CD4-positive, alpha-beta T cell (primary cell): Measurements from ENCODE around the gene OR2F1. TPM values are rescaled to one million over a fixed set of nuclear protein-coding genes. Genes with fewer than 3 reads are reported as not detected.

Experiments used
- ATAC-seq: fragments of 200-7000 bp; cut with Tn5 transposase; one replicate; pipeline ENCODE4 v1.10.0; 2022; ENCODE audit warnings: mild to moderate bottlenecking; ENCODE audit not compliant: poor library complexity
- CTCF ChIA-PET: fragments of 350-600 bp; sonication (Branson Sonifier 250); formaldehyde crosslinking; loops from one replicate; lab custom pipeline; 2021; ENCODE audit warnings: antibody characterized with exemption, inconsistent platforms; lab: Charles Lee
- POLR2A ChIA-PET: fragments of 350-600 bp; sonication (Branson Sonifier 250); formaldehyde crosslinking; loops from one replicate; lab custom pipeline; 2021; ENCODE audit warnings: antibody characterized with exemption, inconsistent platforms; lab: Charles Lee
- DNase-seq, 14 experiments: peaks; one replicate each; pipeline ENCODE4 v3.0.0-alpha.2; 2013 to 2020; ENCODE audit warnings: mixed read lengths in 2 of 14
- H3K27ac ChIP-seq, 2 donors: one replicate each; pipeline versions ENCODE4 v1.5.1 to v1.7.0; 2013; ENCODE audit warnings: low read length in 2 of 2, low read depth in 1 of 2, mild to moderate bottlenecking in 1 of 2
- H3K27me3 ChIP-seq, 2 experiments: 1 replicate in 1 of 2; 2 replicates in 1 of 2; pipeline versions ENCODE4 v1.6.1 to v1.7.0; 2013; ENCODE audit warnings: low read length in 2 of 2, control low read depth in 1 of 2, mild to moderate bottlenecking in 1 of 2, moderate library complexity in 1 of 2; ENCODE audit not compliant: insufficient read depth in 2 of 2, control insufficient read depth in 1 of 2
- H3K36me3 ChIP-seq: one replicate; pipeline ENCODE4 v1.6.1; 2013; ENCODE audit warnings: low read length, control low read depth; ENCODE audit not compliant: insufficient read depth
- H3K4me1 ChIP-seq: one replicate; pipeline ENCODE4 v1.6.1; 2013; ENCODE audit warnings: low read length, control low read depth; ENCODE audit not compliant: insufficient read depth
- H3K4me3 ChIP-seq: one replicate; pipeline ENCODE4 v1.5.1; 2013; ENCODE audit warnings: mild to moderate bottlenecking, low read length, moderate library complexity
- H3K9me3 ChIP-seq, 2 experiments: 1 replicate in 1 of 2; 2 replicates in 1 of 2; pipeline versions ENCODE4 v1.6.1 to v1.7.0; 2013; ENCODE audit warnings: low read length in 2 of 2, mild to moderate bottlenecking in 2 of 2, control low read depth in 1 of 2, moderate library complexity in 1 of 2; ENCODE audit not compliant: control insufficient read depth in 1 of 2, insufficient read depth in 1 of 2
- H3K27ac Mint-ChIP-seq: one replicate; pipeline ENCODE4 v1.8.0; 2020; ENCODE audit warnings: mixed read lengths
- H3K27me3 Mint-ChIP-seq: one replicate; pipeline ENCODE4 v1.8.0; 2021; ENCODE audit warnings: mixed read lengths
- H3K36me3 Mint-ChIP-seq: one replicate; pipeline ENCODE4 v1.8.0; 2021; ENCODE audit warnings: low read depth, mixed read lengths
- H3K4me1 Mint-ChIP-seq: one replicate; pipeline ENCODE4 v1.8.0; 2021; ENCODE audit warnings: low read depth, mixed read lengths
- H3K4me3 Mint-ChIP-seq: one replicate; pipeline ENCODE4 v1.8.0; 2020; ENCODE audit warnings: mild to moderate bottlenecking, mixed read lengths
- H3K9me3 Mint-ChIP-seq: one replicate; pipeline ENCODE4 v1.8.0; 2020; ENCODE audit warnings: mixed read lengths
- CTCF ChIP-seq: fragments of 200-600 bp; IDR thresholded peaks from one replicate; pipeline ENCODE4 v1.8.0; 2022; ENCODE audit warnings: antibody characterized with exemption, mild to moderate bottlenecking
- intact Hi-C, 2 experiments: fragments of 100-400 bp; cut with DNase I in 1 of 2; cut with micrococcal nuclease in 1 of 2; formaldehyde crosslinking; loops; one replicate each; pipeline versions ENCODE4 v1.15.1 to v1.9.0; 2023 to 2025; cut with DNase I, micrococcal nuclease
- total RNA-seq, 174 experiments: library from RNA in 2 of 174; stranded (reverse) in 2 of 174; gene quantifications; one replicate each; pipeline ENCODE4 v1.2.3 and lab custom pipeline; 2021 to 2026

The OR2F1 gene
- total RNA-seq, 2 experiments from 2014 or later = not detected

DNA sequence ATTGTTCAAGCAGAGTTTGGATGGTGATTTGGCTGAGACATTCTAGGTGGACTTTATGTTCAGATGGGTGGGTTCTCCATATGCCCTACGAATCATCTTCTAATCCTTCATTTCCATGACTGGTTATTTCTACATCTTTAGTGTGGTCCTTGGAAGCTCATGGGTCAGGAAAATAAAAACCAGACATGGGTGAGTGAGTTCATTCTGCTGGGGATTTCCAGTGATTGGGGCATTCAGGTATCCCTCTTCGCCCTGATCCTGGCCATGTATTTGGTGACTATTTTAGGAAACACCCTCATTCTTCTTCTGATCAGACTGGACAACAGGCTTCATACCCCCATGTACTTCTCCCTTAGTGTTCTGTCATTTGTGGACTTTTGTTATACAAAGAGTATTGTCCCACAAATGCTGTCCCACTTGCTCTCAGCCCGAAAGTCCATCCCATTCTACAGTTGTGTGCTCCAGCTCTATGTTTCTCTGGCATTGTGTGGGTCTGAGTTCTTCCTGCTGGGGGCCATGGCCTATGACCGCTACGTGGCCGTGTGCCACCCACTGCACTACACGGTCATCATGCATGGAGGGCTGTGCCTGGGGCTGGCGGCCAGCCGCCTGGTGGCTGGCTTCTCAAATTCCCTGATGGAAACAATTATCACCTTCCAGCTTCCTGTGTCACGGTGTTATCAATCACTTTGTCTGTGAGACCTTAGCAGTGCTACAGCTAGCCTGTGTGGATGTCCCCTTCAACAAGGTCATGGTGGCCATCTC, 26.3 kb downstream of the OR2F1 start:
- no peak for DNase-seq
- Mint-ChIP-seq H3K36me3 (no peaks in the 10 kb centered on the region), H3K27ac (no peak overlapping the region), H3K4me1 (no peaks in the 10 kb centered on the region), H3K27me3 (peaks cover 6% of the 10 kb centered on the region), H3K9me3 (no peaks in the 10 kb centered on the region), H3K4me3 (no peak overlapping the region)
- peaks cover 0 to 6% of the 10 kb centered on the region in 2 experiments for H3K9me3 ChIP-seq
- ChIA-PET POLR2A (no interaction called here), CTCF (no interaction called here)
- H3K4me1 ChIP-seq = no peaks in the 10 kb centered on the region
- ATAC-seq = no peak
- TF ChIP-seq CTCF = no peak
- no peak overlapping the region for H3K4me3 ChIP-seq
- no peaks in the 10 kb centered on the region for H3K36me3 ChIP-seq
- no peak overlapping the region for H3K27ac ChIP-seq
- intact Hi-C loops = no loop called here
- H3K27me3 ChIP-seq = no peaks in the 10 kb centered on the region

GRCh38 chr7:143983960-143984359, 29.3 kb downstream of the OR2F1 start:
- intact Hi-C loops = no loop called here
- Histone ChIP-seq H3K4me1 (no peaks in the 10 kb centered on the region), H3K4me3 (no peak overlapping the region), H3K27ac (no peak overlapping the region), H3K36me3 (no peaks in the 10 kb centered on the region), H3K27me3 (no peaks in the 10 kb centered on the region), H3K9me3 (peaks cover 0 to 6% of the 10 kb centered on the region in 2 experiments)
- no peak overlapping the region for H3K27ac Mint-ChIP-seq
- H3K27me3 Mint-ChIP-seq = peaks cover 6% of the 10 kb centered on the region
- POLR2A ChIA-PET = no interaction called here
- no peaks in the 10 kb centered on the region for H3K36me3 Mint-ChIP-seq
- CTCF ChIA-PET = no interaction called here
- DNase-seq (no peak), ATAC-seq (no peak)
- TF ChIP-seq CTCF = no peak
- no peak overlapping the region for H3K4me3 Mint-ChIP-seq
- peaks cover 2% of the 10 kb centered on the region for H3K9me3 Mint-ChIP-seq
- peaks cover 6% of the 10 kb centered on the region for H3K4me1 Mint-ChIP-seq

GRCh38 chr7:143987513-143987912, 32.9 kb downstream of the OR2F1 start:
- Histone ChIP-seq H3K27ac (no peak overlapping the region), H3K4me1 (no peaks in the 10 kb centered on the region), H3K4me3 (no peak overlapping the region), H3K27me3 (peaks cover 0 to 6% of the 10 kb centered on the region in 2 experiments), H3K36me3 (no peaks in the 10 kb centered on the region), H3K9me3 (peaks cover 0 to 9% of the 10 kb centered on the region in 2 experiments)
- peaks cover 6% of the 10 kb centered on the region for H3K4me1 Mint-ChIP-seq
- peaks cover 10% of the 10 kb centered on the region for H3K9me3 Mint-ChIP-seq
- ATAC-seq (no peak), DNase-seq (peak in 1 of 14 experiments; percentile 7)
- H3K4me3 Mint-ChIP-seq = no peak overlapping the region
- no peak for TF ChIP-seq CTCF
- ChIA-PET CTCF (no interaction called here), POLR2A (no interaction called here)
- no peaks in the 10 kb centered on the region for H3K36me3 Mint-ChIP-seq
- H3K27me3 Mint-ChIP-seq = peaks cover 14% of the 10 kb centered on the region
- intact Hi-C loops = no loop called here
- no peak overlapping the region for H3K27ac Mint-ChIP-seq
